Right lung (tissue), 5 donors: ENCODE data around the gene ATRNL1. TPM values are rescaled to one million over a fixed set of nuclear protein-coding genes. Genes with fewer than 3 reads are reported as not detected.
"Not testable (repeated sequence)": the region's sequence is repeated elsewhere in the genome, so short reads cannot be mapped to it uniquely, and the experiment has no call there.

Source experiments
- DNase-seq, 2 donors: peaks; one replicate each; pipeline ENCODE4 v3.0.0-alpha.2; 2013
- polyA plus RNA-seq, 5 donors: library from polyadenylated mRNA; unstranded; fragments of 120-200 nt; gene quantifications; one replicate each; pipeline versions ENCODE4 v1.2.1 to v1.2.3, GENCODE V29; 2013; ENCODE audit warnings: inconsistent platforms in 1 of 5, low replicate concordance in 1 of 5; ENCODE audit not compliant: insufficient read length in 5 of 5, insufficient read depth in 1 of 5

ATRNL1 gene
- polyA plus RNA-seq, 5 donors: 4.4 to 6.9 (median 5.7) TPM

- no peak for DNase-seq
Measured at GRCh38 chr10:115173915-115174443, 80.8 kb downstream of the ATRNL1 start.

GRCh38 chr10:115207276-115207675 lies 114.1 kb downstream of the ATRNL1 start:
- DNase-seq: not testable (repeated sequence)

GRCh38 chr10:115209133-115209532 lies 116.0 kb downstream of the ATRNL1 start:
- no peak for DNase-seq

- no peak for DNase-seq
Measured at GRCh38 chr10:115214829-115215228, 121.7 kb downstream of the ATRNL1 start.

- no peak for DNase-seq
Measured at GRCh38 chr10:115219203-115219602, 126.0 kb downstream of the ATRNL1 start.

GRCh38 chr10:115222039-115222438 lies 128.9 kb downstream of the ATRNL1 start:
- no peak for DNase-seq

- no peak for DNase-seq
Measured at GRCh38 chr10:115239761-115240160, 146.6 kb downstream of the ATRNL1 start.

- no peak for DNase-seq
Measured at GRCh38 chr10:115250784-115251183, 157.6 kb downstream of the ATRNL1 start.

GRCh38 chr10:115253765-115254164 lies 160.6 kb downstream of the ATRNL1 start:
- DNase-seq: not testable (repeated sequence)

- no peak for DNase-seq
Measured at GRCh38 chr10:115272482-115272881, 179.3 kb downstream of the ATRNL1 start.

- DNase-seq: no peak
Measured at GRCh38 chr10:115278294-115278693, 185.1 kb downstream of the ATRNL1 start.

- no peak for DNase-seq
Measured at GRCh38 chr10:115295213-115295805, 202.1 kb downstream of the ATRNL1 start.

GRCh38 chr10:115300080-115300479 lies 206.9 kb downstream of the ATRNL1 start:
- DNase-seq: no peak

GRCh38 chr10:115319669-115320068 lies 226.5 kb downstream of the ATRNL1 start:
- not testable (repeated sequence) for DNase-seq

GRCh38 chr10:115321360-115321759 lies 228.2 kb downstream of the ATRNL1 start:
- no peak for DNase-seq

GRCh38 chr10:115328331-115328730 lies 235.2 kb downstream of the ATRNL1 start:
- no peak for DNase-seq

- DNase-seq: no peak
Measured at GRCh38 chr10:115335366-115335765, 242.2 kb downstream of the ATRNL1 start.

GRCh38 chr10:115355162-115355760 lies 262.1 kb downstream of the ATRNL1 start:
- DNase-seq: peak; percentile 21 to 36

- DNase-seq: not testable (repeated sequence)
Measured at GRCh38 chr10:115367920-115368319, 274.8 kb downstream of the ATRNL1 start.

GRCh38 chr10:115379064-115379463 lies 285.9 kb downstream of the ATRNL1 start:
- no peak for DNase-seq

- DNase-seq: no peak
Measured at GRCh38 chr10:115384665-115385064, 291.5 kb downstream of the ATRNL1 start.

GRCh38 chr10:115390607-115391006 lies 297.4 kb downstream of the ATRNL1 start:
- DNase-seq: no peak

GRCh38 chr10:115398026-115398425 lies 304.9 kb downstream of the ATRNL1 start:
- DNase-seq: no peak

GRCh38 chr10:115402699-115403098 lies 309.5 kb downstream of the ATRNL1 start:
- DNase-seq: peak in 1 of 2 donors; percentile 1
